Femur (tissue), 1 donor: ENCODE measurements around the gene RANBP9.

ENCODE experiments used
- DNase-seq: peaks from one replicate; pipeline ENCODE4 v3.0.0-alpha.2; 2017

The RANBP9 gene

DNA sequence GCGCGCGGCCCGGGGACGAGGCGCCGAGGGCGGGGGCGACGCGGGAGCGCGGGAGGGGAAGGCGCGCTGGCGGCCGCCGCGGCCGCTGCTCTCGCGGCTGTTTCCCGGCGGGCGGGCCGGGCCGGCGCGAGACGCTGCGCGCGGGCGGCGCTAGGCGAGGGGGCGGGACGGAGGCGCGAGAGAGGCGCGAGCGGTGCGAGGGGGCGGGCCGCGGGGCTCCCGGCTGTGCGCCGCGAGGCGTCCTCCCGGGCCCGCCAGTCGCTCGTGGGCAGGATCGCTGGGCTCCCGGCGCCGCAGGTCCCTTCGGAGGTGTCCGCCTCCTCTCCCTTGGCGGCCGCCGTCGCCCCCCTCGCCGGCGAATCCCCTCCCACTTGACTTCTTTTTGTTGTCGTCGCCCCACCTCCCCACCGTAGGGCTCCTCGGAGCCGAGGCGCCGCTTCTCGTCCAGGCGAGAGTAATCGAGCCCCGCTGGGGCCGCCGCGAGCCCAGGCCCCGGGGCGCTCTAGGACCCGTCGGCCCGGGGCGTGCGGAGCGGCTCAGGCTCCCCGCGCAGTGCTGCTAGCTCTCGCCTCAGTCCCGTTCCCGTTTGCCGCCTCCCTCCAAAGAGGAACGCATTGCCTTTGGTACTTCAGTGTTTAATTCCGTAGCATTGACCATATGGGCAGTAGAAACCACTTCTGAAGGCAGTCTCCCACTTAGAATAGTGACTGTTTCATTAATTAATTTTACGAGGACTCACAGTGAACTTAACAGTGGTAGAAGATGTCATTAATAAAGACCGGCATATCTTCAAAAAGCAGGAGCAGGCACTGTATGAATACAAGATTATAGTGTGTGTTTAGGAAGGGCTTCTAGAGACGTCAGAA, at the start of gene RANBP9:
Gene RANBP9, minus strand, starts transcription at position 103 of the 866 bp plus-strand sequence. CDS start 330 bp downstream, outside the sequence.
- peak; percentile 92 for DNase-seq

DNA sequence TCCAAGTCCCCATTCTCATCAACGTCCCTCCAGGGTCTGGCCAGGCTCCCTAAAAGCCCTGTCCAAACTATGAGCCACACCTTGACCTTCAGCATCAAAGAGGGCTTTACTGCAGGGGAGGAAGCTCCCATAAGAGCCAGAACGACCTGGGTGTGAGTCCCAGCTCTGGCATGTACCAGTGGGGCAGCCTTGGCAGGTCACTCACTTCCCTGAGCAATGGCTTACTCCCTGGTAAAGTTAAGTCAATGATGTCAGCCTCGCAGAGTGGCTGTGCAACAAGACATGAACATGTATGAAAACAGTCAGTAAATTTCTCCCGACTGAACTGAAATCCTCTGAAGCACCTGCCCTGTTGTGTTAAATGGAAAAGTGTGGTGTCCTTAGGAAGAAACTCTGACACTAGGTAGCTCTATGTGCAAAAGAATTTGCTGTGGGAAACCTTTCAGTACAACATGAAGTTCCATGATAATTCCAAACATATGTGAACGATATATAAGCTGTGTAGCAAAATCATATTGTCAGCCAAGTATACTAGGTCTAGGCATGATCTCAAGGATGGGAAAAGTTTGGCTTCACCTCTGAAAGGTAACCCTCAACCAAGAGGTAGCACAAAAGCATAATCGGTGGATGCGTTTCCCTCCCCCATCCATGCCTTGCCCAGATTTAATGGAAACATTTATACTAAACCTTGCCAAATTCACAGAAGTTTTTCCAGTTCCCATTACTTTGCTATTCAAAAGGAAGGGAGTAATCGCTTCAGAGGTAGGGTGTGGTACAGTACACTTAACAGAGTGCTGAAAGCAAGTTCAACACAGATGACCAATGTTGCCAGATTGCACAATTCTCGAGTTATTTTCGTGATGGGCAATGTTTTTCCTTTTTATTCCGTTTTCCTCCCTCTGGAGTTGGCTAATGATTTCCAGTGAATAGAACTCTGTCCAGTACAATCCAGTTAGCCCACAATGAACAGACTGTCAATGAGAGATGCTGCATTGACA, 49.0 kb upstream of the RANBP9 start:
- peak; percentile 54 for DNase-seq

DNA sequence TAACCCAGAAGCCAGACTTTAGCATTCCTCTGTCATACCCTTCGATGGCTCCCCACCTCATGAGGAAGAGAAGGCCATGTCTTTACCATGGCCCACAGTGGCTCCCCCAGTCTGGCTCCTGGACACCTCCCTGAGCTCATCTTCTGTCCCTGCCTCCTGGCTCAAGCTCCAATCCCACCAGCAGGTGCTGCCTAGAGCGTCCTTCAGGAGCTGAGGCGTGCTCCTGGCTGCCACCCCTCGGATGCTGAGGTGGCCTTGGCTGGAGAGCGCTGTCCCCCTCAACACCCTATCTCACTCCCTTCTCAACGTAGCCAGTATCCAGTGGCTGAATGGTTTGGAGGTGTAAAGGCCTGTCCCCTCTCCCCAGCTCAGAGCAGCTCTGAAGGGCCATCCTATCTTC, 47.4 kb upstream of the RANBP9 start:
- no peak for DNase-seq

DNA sequence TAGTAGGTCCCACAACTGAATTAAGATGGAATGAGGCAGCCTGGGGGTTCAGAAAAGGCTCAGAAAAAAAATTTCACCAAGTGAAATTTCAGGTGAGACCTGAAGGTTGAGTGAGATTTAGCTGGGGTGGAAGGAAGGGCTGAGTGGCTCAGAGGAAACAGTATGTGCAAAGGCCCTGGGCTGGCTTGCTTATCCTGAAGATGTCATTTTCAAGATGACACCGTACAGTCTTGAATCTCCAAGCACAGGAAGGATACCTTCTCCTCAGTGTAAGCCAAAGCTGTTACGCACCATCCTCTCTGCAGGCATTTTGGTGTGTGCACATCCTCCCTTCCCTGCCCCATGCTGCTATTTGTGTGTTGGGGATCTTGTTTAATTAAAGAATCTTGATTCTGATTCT, 43.0 kb upstream of the RANBP9 start:
- DNase-seq, result no peak

DNA sequence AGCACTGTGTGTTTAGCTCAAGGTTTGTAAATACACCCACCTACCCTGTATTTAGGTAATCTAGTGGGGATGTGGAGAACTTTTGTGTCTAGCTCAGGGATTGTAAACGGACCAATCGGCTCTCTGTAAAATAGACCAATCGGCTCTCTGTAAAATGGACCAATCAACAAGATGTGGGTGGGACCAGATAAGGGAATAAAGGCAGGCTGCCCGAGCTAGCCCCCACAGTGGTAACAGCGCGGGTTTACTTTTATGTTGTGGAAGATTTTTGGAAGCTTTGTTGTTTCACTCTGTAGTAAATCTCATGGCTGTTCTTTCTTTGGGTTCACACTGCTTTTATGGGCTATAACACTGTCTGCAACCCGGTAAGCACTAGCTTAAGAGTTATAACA, 32.1 kb upstream of the RANBP9 start:
- no peak for DNase-seq

DNA sequence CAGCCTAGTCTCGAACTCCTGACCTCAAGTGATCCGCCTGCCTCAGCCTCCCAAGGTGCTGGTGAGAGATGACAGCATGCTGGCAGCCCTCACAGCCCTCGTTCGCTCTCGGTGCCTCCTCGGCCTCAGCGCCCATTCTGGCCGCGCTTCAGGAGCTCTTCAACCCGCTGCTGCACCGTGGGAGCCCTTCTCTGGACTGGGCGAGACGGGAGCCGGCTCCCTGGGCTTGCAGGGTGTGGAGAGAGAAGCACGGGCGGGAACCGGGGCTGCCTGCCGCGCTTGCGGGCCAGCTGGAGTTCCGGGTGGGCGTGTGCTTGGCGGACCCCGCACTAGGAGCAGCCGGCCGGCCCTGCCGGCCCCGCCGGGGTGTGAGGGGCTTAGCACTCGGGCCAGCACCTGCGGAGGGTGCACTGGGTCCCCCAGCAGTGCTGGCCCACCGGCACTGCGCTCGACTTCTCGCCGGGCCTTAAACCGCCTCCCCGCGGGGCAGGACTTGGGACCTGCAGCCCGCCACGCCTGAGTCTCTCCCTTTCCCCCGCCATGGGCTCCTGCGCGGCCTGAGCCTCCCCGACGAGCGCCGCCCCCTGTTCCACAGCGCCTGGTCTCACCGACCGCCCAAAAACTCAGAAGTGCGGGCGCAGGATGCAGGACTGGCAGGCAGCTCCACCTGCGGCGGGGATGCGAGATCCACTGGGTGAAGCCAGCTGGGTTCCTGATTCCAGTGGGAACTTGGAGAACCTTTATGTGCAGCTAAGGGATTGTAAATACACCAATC, 31.5 kb upstream of the RANBP9 start:
- no peak for DNase-seq

DNA sequence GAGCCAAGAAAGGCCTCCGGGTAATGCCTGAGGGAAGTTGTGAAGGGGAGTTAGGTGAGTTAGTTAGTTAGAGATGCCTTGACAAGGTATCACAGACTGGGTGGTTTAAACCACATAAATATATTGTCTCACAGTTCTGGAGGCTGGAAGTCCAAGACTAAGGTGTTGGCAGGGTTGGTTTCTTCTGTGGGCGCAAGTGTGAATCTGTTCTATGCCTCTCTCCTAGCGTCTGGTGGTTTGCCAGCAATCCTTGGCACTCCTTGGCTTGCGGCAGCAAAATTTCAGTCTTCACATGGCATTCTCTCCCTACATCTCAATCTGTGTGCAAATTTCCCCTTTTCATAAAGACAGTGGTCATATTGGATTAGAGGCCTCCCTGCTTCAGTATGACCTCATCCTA, 29.7 kb upstream of the RANBP9 start:
- no peak for DNase-seq

DNA sequence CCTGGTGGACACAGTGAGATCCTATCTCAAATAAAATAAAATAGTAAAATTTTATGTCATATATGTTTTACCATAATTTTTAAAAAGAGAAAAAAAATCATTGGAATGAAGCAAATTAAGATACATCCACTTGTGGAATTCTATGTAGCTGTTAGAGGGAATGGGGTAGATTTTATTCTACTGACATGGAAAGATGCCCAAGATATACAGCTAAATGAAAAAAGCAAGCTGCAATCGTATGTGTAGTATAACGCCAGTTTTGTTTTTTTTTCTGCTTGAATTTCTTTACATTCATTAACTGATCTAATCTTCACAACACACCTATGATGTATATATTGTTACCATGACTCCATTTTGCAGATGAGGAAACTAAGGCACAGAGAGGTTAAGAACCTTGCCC, 23.4 kb upstream of the RANBP9 start:
- no peak for DNase-seq

DNA sequence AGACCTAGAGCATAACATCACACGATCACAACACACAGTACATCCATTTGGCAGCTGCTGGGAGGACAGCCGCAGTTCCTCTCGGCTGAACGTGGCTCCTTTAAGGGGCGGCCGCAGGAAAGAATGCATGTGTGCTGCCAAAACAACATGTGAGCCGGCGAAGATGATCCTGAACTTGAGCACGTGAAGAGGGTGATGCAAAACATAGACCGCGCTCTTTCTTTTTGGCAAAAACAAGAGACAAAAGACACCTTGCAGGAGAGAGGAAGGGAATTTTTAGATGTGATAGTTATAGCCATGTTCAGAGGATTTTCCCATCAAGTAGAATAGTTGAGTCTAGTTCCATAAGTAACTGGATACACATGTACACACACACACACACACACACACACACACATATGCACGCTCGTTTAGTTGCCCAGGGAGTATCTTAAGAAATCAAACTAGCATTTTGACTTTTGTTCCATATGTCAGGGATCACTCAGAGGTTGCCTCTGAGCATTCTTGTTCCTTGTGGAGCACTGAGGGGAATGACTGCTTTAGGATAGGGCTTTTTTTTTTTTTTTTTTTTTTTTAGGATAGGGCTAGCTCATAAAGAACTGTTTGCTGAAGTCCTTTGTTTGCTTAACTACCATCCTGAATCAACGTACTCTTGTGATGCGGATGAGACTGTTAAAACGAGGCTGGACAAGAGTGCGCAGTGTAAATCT, 21.7 kb upstream of the RANBP9 start:
- DNase-seq, result peak; percentile 87

DNA sequence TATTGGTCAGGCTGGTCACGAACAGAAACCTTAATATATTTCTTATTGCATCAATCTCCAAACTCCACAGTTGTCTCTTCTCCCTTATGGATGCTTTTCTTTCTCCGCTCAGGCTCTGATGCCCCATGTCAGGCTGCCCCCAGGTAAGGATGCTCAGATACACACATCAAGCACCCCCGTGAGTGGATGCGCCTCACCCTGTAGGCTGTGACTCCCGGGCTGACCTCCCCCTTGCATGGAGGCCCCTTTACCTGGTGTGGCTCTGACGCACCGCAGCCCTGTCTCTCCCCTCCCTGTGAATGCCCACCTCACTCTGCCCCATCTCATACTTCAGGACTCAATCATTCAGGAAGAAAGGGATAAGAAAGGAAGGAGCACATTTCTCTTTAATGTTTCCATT, 19.1 kb upstream of the RANBP9 start:
- DNase-seq, result no peak

DNA sequence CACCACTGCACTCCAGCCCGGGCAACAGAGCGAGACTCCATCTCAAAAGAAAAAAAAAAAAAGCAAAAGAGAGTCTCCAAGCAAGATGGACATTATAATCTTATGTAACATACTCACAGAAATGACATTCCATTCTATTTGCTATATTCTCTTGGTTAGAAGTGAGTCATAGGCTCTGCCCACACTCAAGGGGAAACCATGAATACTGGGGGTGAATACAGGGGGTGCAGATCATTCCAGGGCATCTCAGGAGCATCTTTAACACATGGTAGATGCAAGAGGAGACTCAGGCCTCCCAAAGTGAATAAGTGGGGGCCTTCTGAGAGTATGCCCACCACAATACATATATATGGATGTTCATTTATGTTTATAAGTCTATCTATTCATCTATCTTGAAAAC, 18.3 kb upstream of the RANBP9 start:
- DNase-seq, result no peak

DNA sequence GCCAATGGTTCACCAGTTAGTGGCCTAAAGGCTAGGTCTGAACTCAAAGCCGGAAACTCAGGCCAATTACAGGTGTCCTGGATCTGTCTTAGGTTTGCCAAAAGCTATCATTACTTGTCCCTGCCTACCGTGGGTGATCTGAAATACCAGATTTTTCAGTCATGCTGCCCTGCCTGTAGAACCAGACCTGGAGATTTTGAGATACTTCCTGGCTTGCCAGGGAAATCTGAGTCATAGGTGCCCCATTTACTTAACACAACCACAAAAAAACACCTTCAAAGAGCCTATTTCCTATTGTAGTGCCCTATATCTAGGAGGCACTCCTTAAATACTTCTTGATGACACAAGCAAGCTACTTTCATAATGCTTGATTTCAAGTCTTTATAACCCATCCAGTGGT, 13.9 kb upstream of the RANBP9 start:
- no peak for DNase-seq

DNA sequence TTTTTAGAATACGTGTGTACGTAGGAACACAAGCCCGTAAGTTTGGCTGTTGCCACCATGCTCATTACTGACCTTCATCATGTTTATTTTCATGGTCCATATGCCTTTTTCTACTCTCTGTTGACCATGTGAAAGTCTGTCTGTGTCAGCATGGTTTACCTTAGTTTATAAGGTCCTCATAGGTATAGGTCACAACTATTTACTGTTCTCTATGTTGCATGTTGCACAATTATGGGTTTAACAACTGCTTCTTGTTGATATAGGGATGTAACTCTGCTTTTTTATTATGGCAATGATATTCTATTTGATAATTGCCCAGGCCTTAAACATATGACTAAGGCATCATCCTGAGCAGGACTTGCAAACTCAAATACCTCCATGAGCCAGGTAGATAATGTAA, 13.4 kb upstream of the RANBP9 start:
- DNase-seq, result no peak

DNA sequence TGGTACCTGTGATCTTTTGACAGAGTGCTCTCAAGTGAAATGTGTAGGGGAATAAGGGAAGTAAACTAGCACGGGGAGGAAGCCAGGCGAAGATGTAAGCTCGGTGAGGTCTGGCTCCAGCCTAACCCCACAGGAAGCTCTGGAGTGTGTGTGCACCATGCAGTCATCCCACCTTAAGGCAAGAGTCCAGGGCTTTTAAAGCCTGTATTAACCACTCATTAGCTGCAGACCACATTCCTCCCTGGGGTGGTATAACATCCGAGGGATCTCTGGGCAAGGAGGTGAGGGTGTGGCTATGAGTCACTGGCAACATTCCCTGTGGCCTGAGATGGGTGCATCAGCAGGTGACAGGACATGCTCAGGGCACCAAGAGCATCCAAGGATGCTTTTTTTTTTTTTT, 12.5 kb upstream of the RANBP9 start:
- DNase-seq, result no peak

DNA sequence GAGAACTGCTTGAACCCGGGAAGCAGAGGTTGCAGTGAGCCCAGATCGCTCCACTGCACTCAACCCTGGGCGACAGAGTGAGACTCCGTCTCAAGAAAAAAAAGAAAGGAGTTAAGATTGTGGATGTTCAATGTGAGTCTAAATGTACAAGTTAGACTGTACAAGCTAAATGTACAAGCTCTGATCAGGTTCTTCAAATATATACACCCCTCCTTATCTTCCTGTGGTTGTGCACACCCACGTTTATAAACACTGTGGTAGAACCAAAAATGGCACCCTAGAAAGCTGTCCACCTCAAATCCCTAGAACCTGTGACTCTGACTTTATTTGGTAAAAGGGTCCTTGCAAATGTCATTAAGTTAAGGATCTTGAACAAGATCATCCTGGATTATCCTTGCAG, 11.2 kb upstream of the RANBP9 start:
- no peak for DNase-seq

DNA sequence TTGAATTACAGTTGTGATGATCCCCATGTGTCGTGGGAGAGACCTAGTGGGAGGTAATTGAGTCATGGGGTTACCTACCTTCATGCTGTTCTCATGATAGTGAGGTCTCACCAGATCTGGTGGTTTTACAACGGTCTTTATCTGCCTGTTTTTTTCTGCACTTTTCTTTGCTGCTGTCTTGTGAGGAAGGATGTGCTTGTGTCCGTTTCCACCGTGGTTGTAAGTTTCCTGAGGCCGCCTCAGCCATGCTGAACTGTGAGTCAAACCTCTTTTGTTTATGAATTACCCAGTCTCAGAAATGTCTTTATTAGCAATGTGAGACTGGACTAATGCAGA, 6.5 kb upstream of the RANBP9 start:
- no peak for DNase-seq

DNA sequence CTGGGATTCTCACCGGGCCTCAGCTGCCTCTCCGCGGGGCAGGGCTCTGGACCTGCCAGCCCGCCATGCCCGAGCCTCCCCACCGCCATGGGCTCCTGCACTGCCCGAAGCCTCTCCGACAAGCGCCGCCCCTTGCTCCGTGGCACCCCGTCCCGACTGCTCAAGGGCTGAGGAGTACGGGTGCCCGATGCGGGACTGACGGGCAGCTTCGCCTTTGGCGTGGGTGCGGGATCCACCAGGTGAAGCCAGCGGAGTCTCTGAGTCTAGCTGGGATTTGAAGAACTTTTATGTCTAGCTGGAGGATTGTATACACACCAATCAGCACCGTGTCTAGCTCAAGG, 5.3 kb upstream of the RANBP9 start:
- no peak for DNase-seq

DNA sequence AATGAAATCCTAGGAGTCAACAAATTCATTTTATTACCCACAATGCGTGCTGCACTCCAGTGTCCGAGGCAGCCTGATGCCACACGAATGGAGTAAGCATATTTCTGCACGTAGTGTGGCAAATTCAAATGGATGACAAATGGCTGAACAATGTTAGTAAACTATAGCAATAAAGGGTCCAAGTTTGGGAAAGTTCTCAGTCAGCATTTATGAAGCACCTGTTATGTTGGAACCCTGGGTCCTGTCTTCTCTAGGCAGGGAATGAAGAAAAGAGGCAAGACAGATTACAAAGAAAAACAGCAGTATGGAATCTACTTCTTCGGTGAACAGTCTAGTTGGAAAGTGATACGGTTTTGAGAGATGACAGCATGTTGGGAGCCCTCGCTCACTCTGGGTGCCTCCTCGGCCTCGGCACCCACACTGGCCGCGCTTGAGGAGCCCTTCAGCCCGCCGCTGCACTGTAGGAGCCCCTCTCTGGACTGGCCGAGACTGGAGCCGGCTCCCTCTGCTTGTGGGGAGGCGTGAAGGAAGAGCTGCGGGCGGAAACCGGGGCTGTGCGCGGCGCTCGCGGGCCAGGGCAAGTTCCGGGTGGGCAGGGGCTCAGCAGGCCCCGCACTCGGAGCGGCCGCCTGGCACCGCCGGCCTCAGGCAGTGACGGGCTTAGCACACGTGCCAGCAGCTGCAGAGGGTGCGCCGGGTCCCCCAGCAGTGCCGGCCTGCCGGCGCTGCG, 4.8 kb upstream of the RANBP9 start:
- DNase-seq, result no peak

DNA sequence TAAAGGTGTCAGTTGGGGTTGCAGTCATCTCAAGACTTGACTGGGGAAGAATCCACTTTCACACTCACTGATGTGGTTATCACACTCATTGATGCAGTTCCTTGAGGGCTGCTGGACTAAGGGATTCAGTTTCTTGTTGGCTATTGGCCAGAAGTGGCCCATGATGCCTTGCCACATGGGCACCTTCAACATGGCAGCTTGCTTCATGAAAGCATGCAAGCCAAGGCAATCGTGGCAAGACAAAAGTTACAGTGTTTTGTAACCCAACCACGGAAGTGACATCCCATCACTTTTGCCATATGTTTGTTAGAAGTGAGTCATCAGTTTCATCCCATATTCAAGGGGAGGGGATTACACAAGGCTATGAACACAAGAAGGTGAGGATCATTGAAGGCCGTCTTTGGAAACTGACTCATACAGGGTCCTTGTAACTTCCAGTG, 3.8 kb upstream of the RANBP9 start:
- no peak for DNase-seq

DNA sequence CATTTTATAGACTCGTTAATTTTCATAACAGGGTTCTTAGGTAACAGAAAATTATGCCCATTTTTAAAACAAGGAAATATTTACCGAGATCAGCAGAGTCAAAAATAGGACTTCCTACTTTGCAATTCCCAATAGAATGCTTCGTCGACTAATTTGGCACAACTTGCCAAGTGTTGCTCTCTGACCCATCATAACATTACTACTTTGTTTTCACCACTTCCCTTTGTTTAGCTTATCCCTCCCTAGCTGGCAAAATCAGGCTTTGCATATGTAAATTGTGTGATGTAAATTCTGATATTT, 914 bp upstream of the RANBP9 start:
- DNase-seq, result no peak

DNA sequence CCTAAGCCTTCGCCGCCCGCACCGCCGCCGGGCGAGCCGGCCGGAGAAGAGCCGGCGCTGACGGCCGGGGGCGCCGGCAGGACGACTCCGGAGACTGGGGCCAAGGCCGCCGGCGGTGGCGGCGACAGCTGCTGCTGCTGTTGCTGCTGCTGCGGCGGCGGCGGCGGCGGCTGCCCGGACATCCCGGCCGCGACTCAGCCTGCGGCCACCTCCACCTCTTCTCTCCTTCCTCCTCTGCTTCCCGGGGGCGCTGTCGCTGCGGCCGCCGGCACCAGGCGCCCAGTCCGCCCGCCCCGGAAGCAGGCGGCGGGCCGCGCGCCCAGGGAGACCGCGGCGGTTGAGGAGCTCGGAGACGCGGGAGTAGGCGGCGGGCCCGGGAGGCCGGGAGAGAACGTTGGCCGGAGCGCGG, 307 bp downstream of the RANBP9 start:
- no peak for DNase-seq
